Spleen (tissue), 11 donors: ENCODE results near the gene RPL19. TPM values are rescaled to one million over a fixed set of nuclear protein-coding genes. Genes with fewer than 3 reads are reported as not detected.

Experiments
- DNase-seq: peaks from one replicate; pipeline ENCODE4 v3.0.0-alpha.2; 2020
- H3K27ac ChIP-seq, 8 donors: fragments of 200-600 bp; sonication (generic) in 7 of 8; 1 replicate in 4 of 8; 2 replicates in 4 of 8; pipeline versions ENCODE4 v1.5.0 to v1.8.0; 2016 to 2021; ENCODE audit warnings: inconsistent platforms in 4 of 8, mild to moderate bottlenecking in 4 of 8, moderate library complexity in 1 of 8
- H3K27me3 ChIP-seq, 7 donors: fragments of 200-600 bp; sonication (generic) in 6 of 7; replicated peaks in 1 of 7; 1 replicate in 4 of 7; 2 replicates in 3 of 7; pipeline versions ENCODE4 v1.5.0 to v1.8.0; 2016 to 2021; ENCODE audit warnings: inconsistent platforms in 3 of 7, mild to moderate bottlenecking in 1 of 7
- H3K36me3 ChIP-seq, 6 donors: fragments of 200-600 bp; sonication (generic) in 5 of 6; 1 replicate in 4 of 6; 2 replicates in 2 of 6; pipeline versions ENCODE4 v1.5.0 to v1.8.0; 2016 to 2021; ENCODE audit warnings: inconsistent platforms in 2 of 6
- H3K4me1 ChIP-seq, 6 donors: fragments of 200-600 bp; sonication (generic) in 5 of 6; 1 replicate in 3 of 6; 2 replicates in 3 of 6; pipeline versions ENCODE4 v1.5.0 to v1.8.0; 2016 to 2021; ENCODE audit warnings: inconsistent platforms in 3 of 6
- H3K4me3 ChIP-seq, 8 donors: fragments of 200-600 bp; sonication (generic) in 7 of 8; 1 replicate in 4 of 8; 2 replicates in 4 of 8; pipeline versions ENCODE4 v1.5.0 to v1.8.0; 2016 to 2021; ENCODE audit warnings: inconsistent platforms in 4 of 8, mild to moderate bottlenecking in 4 of 8, moderate library complexity in 2 of 8
- H3K9me3 ChIP-seq, 8 donors: fragments of 200-600 bp; sonication (generic) in 7 of 8; 1 replicate in 4 of 8; 2 replicates in 4 of 8; pipeline versions ENCODE4 v1.5.0 to v1.8.0; 2016 to 2021; ENCODE audit warnings: inconsistent platforms in 4 of 8
- CTCF ChIP-seq, 11 experiments: fragments of 200-600 bp in 7 of 11; fragments of 450-650 bp in 4 of 11; sonication (generic) in 4 of 11; IDR thresholded peaks in 8 of 11; conservative IDR thresholded peaks in 3 of 11; 1 replicate in 7 of 11; 2 replicates in 4 of 11; pipeline versions ENCODE4 v1.4.0 to v1.8.0; 2016 to 2021; ENCODE audit warnings: antibody characterized with exemption in 11 of 11, inconsistent platforms in 4 of 11, mild to moderate bottlenecking in 1 of 11
- POLR2A ChIP-seq, 3 donors: fragments of 450-650 bp; IDR thresholded peaks; one replicate each; pipeline ENCODE4 v1.5.1; 2017; ENCODE audit warnings: antibody characterized with exemption in 3 of 3, mild to moderate bottlenecking in 1 of 3
- POLR2AphosphoS5 ChIP-seq, 3 donors: sonication (generic); formaldehyde crosslinking; IDR thresholded peaks; one replicate each; pipeline ENCODE4 v1.5.1; 2017; ENCODE audit warnings: antibody characterized with exemption in 3 of 3
- WGBS, 5 donors: extraction: QIAGEN DNeasy Blood & Tissue Kit in 3 of 5; methylation state at CpG; one replicate each; pipeline versions ENCODE4 v1.1.5 to v1.1.7; 2013 to 2018; 5-methylcytosine and 5-hydroxymethylcytosine counted together
- intact Hi-C: fragments of 100-400 bp; cut with DNase I; formaldehyde crosslinking; loops from one replicate; pipeline ENCODE4 v1.15.0; 2023; ENCODE audit warnings: low total_unique reads
- polyA plus RNA-seq, 3 donors: library from polyadenylated mRNA; stranded (reverse); fragments of 200-250 nt; gene quantifications; one replicate each; pipeline ENCODE4 v1.2.1, GENCODE V29; 2013
- total RNA-seq, 7 donors: library from RNA; depleted of rRNA in 3 of 7; stranded (reverse); fragments of >200 nt in 3 of 7; fragmentation: NEBNext Ultra II Directional in 4 of 7; extraction: Animal tissue kit (Norgen Biotek cat#: 25700) in 4 of 7; gene quantifications; one replicate each; pipeline versions ENCODE4 v1.1.0 to v1.2.1, GENCODE V29; 2016 to 2021
- donor health status: healthy with polysubstance abuse.
- donor health status: DM: no; HTN: no; CAD: no; lungs with moderate emphysema.
- donor health status: DM: no; HTN: no; CAD: no.
- donor health status: Bipolar disorder and iron deficiency.
- donor health status: healthy.
- donor health status: DM: no; HTN: no; CAD: no.
- donor health status: DM: yes; HTN: yes; CAD: no.

Gene RPL19
- total and polyA plus RNA-seq, 10 donors, result 1,504 to 7,360 (median 3,641) TPM

- Histone ChIP-seq H3K4me1 (no peaks in the 10 kb centered on the region), H3K4me3 (no peak overlapping the region), H3K9me3 (no peaks in the 10 kb centered on the region), H3K27ac (no peak overlapping the region), H3K36me3 (peaks cover 0 to 90% (median 20%) of the 10 kb centered on the region in 6 donors), H3K27me3 (no peaks in the 10 kb centered on the region)
- intact Hi-C loops, result no loop called here
- TF ChIP-seq POLR2AphosphoS5 (IDR thresholded peaks at IDR 0.05), result no peak
- no peak for TF ChIP-seq CTCF (IDR thresholded peaks at IDR 0.05 in 8 of 11, conservative IDR thresholded peaks at IDR 0.05 in 3 of 11)
- no peak for TF ChIP-seq POLR2A (IDR thresholded peaks at IDR 0.05)
- whole genome bisulfite sequencing, 5 donors, result 85 to 95% (median 88%) methylated on average over 5 of the region's 5 CpGs
- DNase-seq, result no peak
Observed at GRCh38 chr17:39183045-39183444, 17.0 kb upstream of the RPL19 start.

- Histone ChIP-seq H3K27me3 (no peaks in the 10 kb centered on the region), H3K36me3 (peaks cover 0 to 92% (median 20%) of the 10 kb centered on the region in 6 donors), H3K27ac (no peak overlapping the region), H3K9me3 (no peaks in the 10 kb centered on the region), H3K4me1 (no peaks in the 10 kb centered on the region), H3K4me3 (no peak overlapping the region)
- DNase-seq, result no peak
- TF ChIP-seq POLR2A (IDR thresholded peaks at IDR 0.05), result no peak
- no peak for TF ChIP-seq CTCF (IDR thresholded peaks at IDR 0.05 in 8 of 11, conservative IDR thresholded peaks at IDR 0.05 in 3 of 11)
- no peak for TF ChIP-seq POLR2AphosphoS5 (IDR thresholded peaks at IDR 0.05)
- 87 to 98% (median 92%) methylated on average over 10 of the region's 10 CpGs for WGBS, 5 donors
- intact Hi-C loops, result no loop called here
Observed at GRCh38 chr17:39183720-39184119, 16.4 kb upstream of the RPL19 start.

DNA sequence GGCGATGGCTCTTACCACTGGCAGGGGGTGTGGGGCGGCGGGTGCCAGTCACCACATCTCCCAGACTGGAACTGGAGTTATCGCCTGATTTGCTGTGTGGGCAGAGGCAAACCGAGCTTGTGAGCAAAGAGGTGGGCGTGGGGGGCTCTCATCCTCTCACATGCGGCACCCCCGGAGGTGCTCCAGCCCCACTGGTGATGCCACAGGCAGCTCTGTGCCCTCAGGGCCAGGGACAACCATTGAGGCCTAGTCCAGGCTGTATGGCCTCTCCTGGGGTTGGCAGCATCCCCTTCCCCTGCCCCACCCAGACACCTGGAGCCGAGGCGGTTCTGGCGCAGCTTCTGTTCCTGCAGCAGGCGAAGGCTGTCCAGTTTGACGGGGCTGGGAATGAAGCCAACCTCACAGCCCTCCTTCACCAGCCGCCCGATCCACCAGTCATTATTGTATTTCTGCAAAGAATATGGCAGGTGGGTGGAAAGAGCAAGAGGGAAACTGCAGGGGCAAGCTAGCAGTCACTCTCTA lies 13.5 kb upstream of the RPL19 start:
- TF ChIP-seq CTCF (IDR thresholded peaks at IDR 0.05 in 8 of 11, conservative IDR thresholded peaks at IDR 0.05 in 3 of 11) (no peak), POLR2AphosphoS5 (IDR thresholded peaks at IDR 0.05) (no peak), POLR2A (IDR thresholded peaks at IDR 0.05) (no peak)
- WGBS, 5 donors, result 91 to 97% (median 92%) methylated on average over 9 to 15 of the region's 15 CpGs
- Histone ChIP-seq H3K9me3 (no peaks in the 10 kb centered on the region), H3K27me3 (no peaks in the 10 kb centered on the region), H3K4me1 (no peaks in the 10 kb centered on the region), H3K36me3 (peaks cover 0 to 98% (median 25%) of the 10 kb centered on the region in 6 donors), H3K27ac (no peak overlapping the region), H3K4me3 (no peak overlapping the region)
- DNase-seq, result no peak
- intact Hi-C loops, result no loop called here

DNA sequence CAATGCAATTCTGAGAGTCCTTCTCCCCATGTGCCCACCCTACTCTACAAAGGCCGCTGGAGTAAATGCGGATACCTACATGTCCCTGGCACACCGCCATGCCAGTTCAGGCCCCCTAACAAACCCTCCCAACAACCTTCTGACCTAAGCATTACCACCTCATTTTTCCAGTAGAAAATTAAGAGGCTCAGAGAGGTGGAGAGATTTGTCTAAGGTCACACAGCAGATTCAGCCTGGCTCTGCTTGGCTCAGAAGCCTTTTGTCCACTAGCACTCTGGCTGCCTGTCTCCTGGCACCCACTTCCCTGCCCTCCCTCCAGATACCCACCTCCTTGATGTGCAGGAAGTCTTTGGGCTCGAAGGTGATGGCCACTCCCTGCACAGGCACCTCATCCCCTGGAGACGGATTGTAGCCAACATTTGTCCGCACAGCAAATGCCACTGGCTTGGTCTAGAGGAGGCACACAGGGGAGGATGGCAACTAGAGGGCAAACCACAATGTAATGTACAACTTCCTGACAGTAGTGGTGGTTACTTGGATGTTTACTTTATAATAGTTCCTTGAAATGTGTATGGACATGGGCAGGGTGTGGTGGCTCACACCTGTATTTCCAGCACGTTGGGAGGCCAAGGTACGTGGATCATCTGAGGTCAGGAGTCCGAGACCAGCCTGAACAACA lies 12.8 kb upstream of the RPL19 start:
- WGBS, 5 donors, result 82 to 90% (median 85%) methylated on average over 9 of the region's 9 CpGs
- no peaks in the 10 kb centered on the region for H3K4me1 ChIP-seq
- H3K4me3 ChIP-seq, result no peak overlapping the region
- H3K9me3 ChIP-seq, result no peaks in the 10 kb centered on the region
- intact Hi-C loops, result no loop called here
- DNase-seq, result no peak
- H3K36me3 ChIP-seq, result peaks cover 0 to 97% (median 28%) of the 10 kb centered on the region in 6 donors
- TF ChIP-seq POLR2AphosphoS5 (IDR thresholded peaks at IDR 0.05) (no peak), POLR2A (IDR thresholded peaks at IDR 0.05) (no peak), CTCF (IDR thresholded peaks at IDR 0.05 in 8 of 11, conservative IDR thresholded peaks at IDR 0.05 in 3 of 11) (no peak)
- H3K27me3 ChIP-seq, result no peaks in the 10 kb centered on the region
- no peak overlapping the region for H3K27ac ChIP-seq
